Neutrophil (primary cell): ENCODE results near the gene TEAD3.
A peak's percentile ranks its signal among the peaks of the same experiment; 100 is the strongest.

Experiments used
- H3K27ac ChIP-seq: fragments of 200-600 bp; sonication (generic); 2 replicates; pipeline ENCODE4 v1.5.1; 2016; ENCODE audit warnings: mild to moderate bottlenecking, moderate library complexity
- H3K27me3 ChIP-seq: fragments of 200-600 bp; sonication (generic); 2 replicates; pipeline ENCODE4 v1.6.0; 2016; ENCODE audit warnings: mild to moderate bottlenecking
- H3K36me3 ChIP-seq: fragments of 200-600 bp; sonication (generic); 2 replicates; pipeline ENCODE4 v1.5.1; 2017
- H3K4me1 ChIP-seq, 2 experiments: fragments of 200-600 bp in 1 of 2; sonication (generic) in 1 of 2; 1 replicate in 1 of 2; 2 replicates in 1 of 2; pipeline versions ENCODE4 v1.5.1 to v1.6.1; 2013 to 2016; ENCODE audit warnings: low read depth in 1 of 2, low read length in 1 of 2, mild to moderate bottlenecking in 1 of 2, moderate library complexity in 1 of 2; ENCODE audit not compliant: control insufficient read depth in 1 of 2, insufficient read depth in 1 of 2
- H3K4me3 ChIP-seq, 2 experiments: fragments of 200-600 bp in 1 of 2; sonication (generic) in 1 of 2; 1 replicate in 1 of 2; 2 replicates in 1 of 2; pipeline ENCODE4 v1.5.1; 2013 to 2016; ENCODE audit warnings: low read depth in 1 of 2, low read length in 1 of 2, mild to moderate bottlenecking in 1 of 2, moderate library complexity in 1 of 2
- H3K9me3 ChIP-seq: fragments of 200-600 bp; sonication (generic); 2 replicates; pipeline ENCODE4 v1.5.1; 2016
- CTCF ChIP-seq: fragments of 200-600 bp; sonication (generic); IDR thresholded peaks from 2 replicates; pipeline ENCODE4 v1.5.1; 2016; ENCODE audit warnings: antibody characterized with exemption

Gene TEAD3

GRCh38 chr6:35428421-35429149, 68.3 kb downstream of the TEAD3 start:
- no peak overlapping the region for H3K4me3 ChIP-seq
- H3K27me3 ChIP-seq: no peaks in the 10 kb centered on the region
- no peak overlapping the region for H3K27ac ChIP-seq

GRCh38 chr6:35427851-35428321, 69.0 kb downstream of the TEAD3 start:
- Histone ChIP-seq H3K4me3 (no peak overlapping the region), H3K36me3 (peaks cover 14% of the 10 kb centered on the region), H3K9me3 (peaks cover 16% of the 10 kb centered on the region), H3K27me3 (no peaks in the 10 kb centered on the region), H3K27ac (no peak overlapping the region), H3K4me1 (peaks cover 0 to 11% of the 10 kb centered on the region in 2 experiments)
- no peak for TF ChIP-seq CTCF

More at GRCh38 chr6:35428421-35429149, 68.3 kb downstream of the TEAD3 start:
- TF ChIP-seq CTCF: no peak
- Histone ChIP-seq H3K4me1 (peaks cover 0 to 11% of the 10 kb centered on the region in 2 experiments), H3K36me3 (peaks cover 14% of the 10 kb centered on the region), H3K9me3 (peaks cover 16% of the 10 kb centered on the region)

GRCh38 chr6:35427435-35427834, 69.4 kb downstream of the TEAD3 start:
- Histone ChIP-seq H3K4me1 (peaks cover 0 to 11% of the 10 kb centered on the region in 2 experiments), H3K27ac (no peak overlapping the region), H3K36me3 (peaks cover 16% of the 10 kb centered on the region), H3K27me3 (no peaks in the 10 kb centered on the region), H3K9me3 (peaks cover 16% of the 10 kb centered on the region), H3K4me3 (no peak overlapping the region)
- no peak for TF ChIP-seq CTCF

- Histone ChIP-seq H3K27me3 (no peaks in the 10 kb centered on the region), H3K4me3 (no peak overlapping the region), H3K27ac (peak overlapping the region; percentile 38), H3K9me3 (peaks cover 16% of the 10 kb centered on the region), H3K4me1 (peaks cover 0 to 11% of the 10 kb centered on the region in 2 experiments), H3K36me3 (peaks cover 25% of the 10 kb centered on the region)
- TF ChIP-seq CTCF: no peak
These were observed 70.8 kb downstream of the TEAD3 start for GRCh38 chr6:35426074-35426473.

GRCh38 chr6:35425284-35425683, 71.6 kb downstream of the TEAD3 start:
- Histone ChIP-seq H3K27ac (no peak overlapping the region), H3K9me3 (peaks cover 15% of the 10 kb centered on the region), H3K36me3 (peaks cover 25% of the 10 kb centered on the region), H3K4me3 (no peak overlapping the region), H3K27me3 (no peaks in the 10 kb centered on the region), H3K4me1 (peaks cover 0 to 11% of the 10 kb centered on the region in 2 experiments)
- TF ChIP-seq CTCF: no peak
